Caco-2 (cell line): ENCODE measurements around the gene TXNL4B. TPM values are rescaled to one million over a fixed set of nuclear protein-coding genes. Genes with fewer than 3 reads are reported as not detected.

ENCODE experiments used
- BruUV-seq: library from RNA; stranded (reverse); fragments of 400-500 nt; replicated peaks from 2 replicates; lab custom pipeline; 2021; lab: Mats Ljungman, UMichigan
- CTCF ChIA-PET: fragments of 300-600 bp; sonication (Branson Sonifier 250); formaldehyde crosslinking; loops from one replicate; lab custom pipeline; 2022; ENCODE audit warnings: antibody characterized with exemption; lab: Charles Lee
- POLR2A ChIA-PET: fragments of 300-600 bp; sonication (Branson Sonifier 250); formaldehyde crosslinking; loops from one replicate; lab custom pipeline; 2022; ENCODE audit warnings: antibody characterized with exemption; lab: Charles Lee
- DNase-seq, 2 experiments: peaks; one replicate each; pipeline versions ENCODE4 v3.0.0 to v3.0.0-alpha.2; 2020 to 2022
- H3K27me3 ChIP-seq: replicated peaks from 2 replicates; pipeline ENCODE4 v1.6.0; 2011; ENCODE audit warnings: low read length; ENCODE audit not compliant: control insufficient read depth, insufficient read depth
- H3K36me3 ChIP-seq: 2 replicates; pipeline ENCODE4 v1.5.1; 2011; ENCODE audit warnings: low read length; ENCODE audit not compliant: control insufficient read depth, insufficient read depth
- H3K4me1 ChIP-seq: fragments of 250-450 bp; sonication (Bioruptor Pico); 2 replicates; pipeline ENCODE4 v1.5.1; 2020; ENCODE audit warnings: mild to moderate bottlenecking
- H3K4me3 ChIP-seq: 2 replicates; pipeline ENCODE4 v1.5.1; 2011; ENCODE audit warnings: low read depth, mild to moderate bottlenecking, control low read depth, low read length
- H3K9me3 ChIP-seq: fragments of 250-450 bp; sonication (Bioruptor Pico); 2 replicates; pipeline ENCODE4 v1.5.1; 2020; ENCODE audit warnings: mild to moderate bottlenecking, moderate library complexity
- H3K27ac Mint-ChIP-seq: one replicate; pipeline ENCODE4 v1.8.0; 2022; ENCODE audit warnings: mixed read lengths; ENCODE audit not compliant: unreplicated experiment
- H3K27me3 Mint-ChIP-seq: one replicate; pipeline ENCODE4 v1.8.0; 2022; ENCODE audit warnings: mixed read lengths; ENCODE audit not compliant: insufficient read depth, unreplicated experiment
- H3K36me3 Mint-ChIP-seq: one replicate; pipeline ENCODE4 v1.8.0; 2022; ENCODE audit warnings: mild to moderate bottlenecking, mixed read lengths; ENCODE audit not compliant: insufficient read depth, unreplicated experiment
- H3K4me1 Mint-ChIP-seq: one replicate; pipeline ENCODE4 v1.8.0; 2022; ENCODE audit warnings: low read depth, mixed read lengths; ENCODE audit not compliant: unreplicated experiment
- H3K4me3 Mint-ChIP-seq: one replicate; pipeline ENCODE4 v1.8.0; 2022; ENCODE audit warnings: mild to moderate bottlenecking, moderate library complexity, mixed read lengths; ENCODE audit not compliant: unreplicated experiment
- H3K9me3 Mint-ChIP-seq: one replicate; pipeline ENCODE4 v1.8.0; 2022; ENCODE audit warnings: mixed read lengths; ENCODE audit not compliant: unreplicated experiment
- CTCF ChIP-seq, 2 experiments: fragments of 200-600 bp in 1 of 2; IDR thresholded peaks; 1 replicate in 1 of 2; 2 replicates in 1 of 2; pipeline versions ENCODE4 v1.5.1 to v1.8.0; 2011 to 2022; ENCODE audit warnings: antibody characterized with exemption in 1 of 2, control low read depth in 1 of 2, inconsistent platforms in 1 of 2, low read depth in 1 of 2, low read length in 1 of 2, mild to moderate bottlenecking in 1 of 2, moderate library complexity in 1 of 2; ENCODE audit not compliant: insufficient read depth in 1 of 2, severe bottlenecking in 1 of 2, unreplicated experiment in 1 of 2
- intact Hi-C: fragments of 100-400 bp; cut with micrococcal nuclease; formaldehyde crosslinking; loops from one replicate; pipeline ENCODE4 v1.10.0; 2022; ENCODE audit not compliant: unreplicated experiment
- total RNA-seq: library from RNA; stranded (reverse); gene quantifications from 2 replicates; pipeline ENCODE4 v1.2.3, GENCODE V29; 2022

Gene TXNL4B
- total RNA-seq, 1 experiment from 2014 or later: 17.9 TPM

- no peaks in the 10 kb centered on the region for H3K9me3 Mint-ChIP-seq
- no peak overlapping the region for H3K27ac Mint-ChIP-seq
- Histone ChIP-seq H3K4me3 (no peak overlapping the region), H3K4me1 (no peaks in the 10 kb centered on the region), H3K36me3 (no peaks in the 10 kb centered on the region), H3K27me3 (no peaks in the 10 kb centered on the region), H3K9me3 (no peaks in the 10 kb centered on the region)
- no peak overlapping the region for H3K4me3 Mint-ChIP-seq
- TF ChIP-seq CTCF (IDR thresholded peaks at IDR 0.05; ENCODE audit: insufficient read depth in 1 of 2, low read depth in 1 of 2, low read length in 1 of 2, severe bottlenecking in 1 of 2, unreplicated experiment in 1 of 2): no peak
- peaks cover 7% of the 10 kb centered on the region for H3K27me3 Mint-ChIP-seq
- intact Hi-C loops: no loop called here
- ChIA-PET POLR2A (no interaction called here), CTCF (no interaction called here)
- H3K4me1 Mint-ChIP-seq: no peaks in the 10 kb centered on the region
- no peaks in the 10 kb centered on the region for H3K36me3 Mint-ChIP-seq
- DNase-seq: no peak
- BruUV-seq: no TSS peak
Measured at GRCh38 chr16:72138064-72138572, 44.7 kb upstream of the TXNL4B start.

- no TSS peak for BruUV-seq
- no peak overlapping the region for H3K27ac Mint-ChIP-seq
Measured at GRCh38 chr16:72137380-72138063, 44.1 kb upstream of the TXNL4B start.

GRCh38 chr16:72134507-72134906 is 41.1 kb upstream of the TXNL4B start:
- no TSS peak for BruUV-seq
- H3K4me3 ChIP-seq: no peak overlapping the region
- CTCF ChIA-PET: interaction anchor here (0.6 kb wide), 1 partner anchor 65 kb away, joined by 3 read pairs; no protein-coding TSS in a partner anchor
- H3K27ac Mint-ChIP-seq: no peak overlapping the region
- H3K4me3 Mint-ChIP-seq: no peak overlapping the region
- POLR2A ChIA-PET: no interaction called here
- peaks cover 7% of the 10 kb centered on the region for H3K4me1 Mint-ChIP-seq
- no peaks in the 10 kb centered on the region for H3K4me1 ChIP-seq
- H3K9me3 Mint-ChIP-seq: no peaks in the 10 kb centered on the region
- no peaks in the 10 kb centered on the region for H3K27me3 ChIP-seq
- no peak for TF ChIP-seq CTCF (IDR thresholded peaks at IDR 0.05; ENCODE audit: insufficient read depth in 1 of 2, low read depth in 1 of 2, low read length in 1 of 2, severe bottlenecking in 1 of 2, unreplicated experiment in 1 of 2)
- intact Hi-C loops: no loop called here
- H3K36me3 Mint-ChIP-seq: no peaks in the 10 kb centered on the region
- DNase-seq: no peak
- peaks cover 5% of the 10 kb centered on the region for H3K27me3 Mint-ChIP-seq
- H3K36me3 ChIP-seq: no peaks in the 10 kb centered on the region
- no peaks in the 10 kb centered on the region for H3K9me3 ChIP-seq

More at GRCh38 chr16:72137380-72138063, 44.1 kb upstream of the TXNL4B start:
- Mint-ChIP-seq H3K4me1 (no peaks in the 10 kb centered on the region), H3K27me3 (peaks cover 5% of the 10 kb centered on the region), H3K4me3 (no peak overlapping the region), H3K36me3 (no peaks in the 10 kb centered on the region), H3K9me3 (no peaks in the 10 kb centered on the region)
- H3K9me3 ChIP-seq: no peaks in the 10 kb centered on the region
- intact Hi-C loops: no loop called here
- no peaks in the 10 kb centered on the region for H3K36me3 ChIP-seq
- H3K4me1 ChIP-seq: no peaks in the 10 kb centered on the region
- no peak for TF ChIP-seq CTCF (IDR thresholded peaks at IDR 0.05; ENCODE audit: insufficient read depth in 1 of 2, low read depth in 1 of 2, low read length in 1 of 2, severe bottlenecking in 1 of 2, unreplicated experiment in 1 of 2)
- POLR2A ChIA-PET: no interaction called here
- DNase-seq: no peak
- CTCF ChIA-PET: no interaction called here
- no peak overlapping the region for H3K4me3 ChIP-seq
- H3K27me3 ChIP-seq: no peaks in the 10 kb centered on the region
